Bronchial epithelial cell (primary cell): ENCODE measurements around the gene SRXN1. TPM values are rescaled to one million over a fixed set of nuclear protein-coding genes. Genes with fewer than 3 reads are reported as not detected.

Experiments
- DNase-seq: peaks from one replicate; pipeline ENCODE4 v3.0.0-alpha.2; 2010; ENCODE audit warnings: low read depth
- FAIRE-seq: peaks from 2 replicates; lab custom pipeline; 2011; peaks lifted over from hg19 to GRCh38; lab: Jason Lieb, UNC
- H3K27me3 ChIP-seq: 2 replicates; pipeline ENCODE4 v1.5.1; 2011; ENCODE audit warnings: low read length; ENCODE audit not compliant: control insufficient read depth, insufficient read depth
- H3K36me3 ChIP-seq: 2 replicates; pipeline ENCODE4 v1.5.1; 2011; ENCODE audit warnings: low read length; ENCODE audit not compliant: control insufficient read depth, insufficient read depth
- H3K4me3 ChIP-seq: 2 replicates; pipeline ENCODE4 v1.5.1; 2011; ENCODE audit warnings: mild to moderate bottlenecking, low read depth, low read length, control low read depth
- CTCF ChIP-seq: IDR thresholded peaks from 2 replicates; pipeline ENCODE4 v1.5.1; 2011; ENCODE audit warnings: mild to moderate bottlenecking, moderate library complexity, low read length, control low read depth, inconsistent platforms; ENCODE audit not compliant: insufficient read depth, severe bottlenecking
- total RNA-seq: library from RNA; depleted of rRNA; stranded (reverse); fragments of >200 nt; gene quantifications from 2 replicates; pipeline ENCODE4 v1.2.1, GENCODE V29; 2014

Gene SRXN1
- total RNA-seq, result 99.5 and 146 TPM in 2 replicates

GRCh38 chr20:653110-653589 is at the start of gene SRXN1:
SRXN1 (minus strand) TSS chr20:653200; CDS start chr20:653185, 15 bp downstream.
- H3K36me3 ChIP-seq, result peaks cover 25% of the 10 kb centered on the region
- H3K4me3 ChIP-seq, result peak within 1 kb of the TSS; percentile 88
- H3K27me3 ChIP-seq, result no peaks in the 10 kb centered on the region
- FAIRE-seq (no peak), DNase-seq (peak; percentile 72)
- peak; percentile 58 for TF ChIP-seq CTCF

GRCh38 chr20:701401-702129 is 48.6 kb upstream of the SRXN1 start:
- Histone ChIP-seq H3K4me3 (no peak overlapping the region), H3K27me3 (no peaks in the 10 kb centered on the region), H3K36me3 (no peaks in the 10 kb centered on the region)
- DNase-seq (no peak), FAIRE-seq (peak; percentile 94)
- no peak for TF ChIP-seq CTCF

GRCh38 chr20:699811-700338 is 46.9 kb upstream of the SRXN1 start:
- no peaks in the 10 kb centered on the region for H3K36me3 ChIP-seq
- FAIRE-seq (no peak), DNase-seq (no peak)
- H3K27me3 ChIP-seq, result no peaks in the 10 kb centered on the region
- no peak overlapping the region for H3K4me3 ChIP-seq
- no peak for TF ChIP-seq CTCF

- TF ChIP-seq CTCF, result no peak
- Histone ChIP-seq H3K27me3 (no peaks in the 10 kb centered on the region), H3K36me3 (no peaks in the 10 kb centered on the region), H3K4me3 (no peak overlapping the region)
- FAIRE-seq, result no peak
- no peak for DNase-seq
Measured at GRCh38 chr20:699342-699741, 46.3 kb upstream of the SRXN1 start.

- DNase-seq (no peak), FAIRE-seq (peak; percentile 18)
- Histone ChIP-seq H3K36me3 (no peaks in the 10 kb centered on the region), H3K4me3 (no peak overlapping the region), H3K27me3 (no peaks in the 10 kb centered on the region)
- no peak for TF ChIP-seq CTCF
Measured at GRCh38 chr20:698276-698675, 45.3 kb upstream of the SRXN1 start.
